GM12878 (cell line): Measurements from ENCODE around the gene SIT1. TPM values are rescaled to one million over a fixed set of nuclear protein-coding genes. Genes with fewer than 3 reads are reported as not detected.

ENCODE experiments used
- ATAC-seq: fragments of 200-7000 bp; cut with Tn5 transposase; 3 replicates; pipeline ENCODE4 v1.9.1; 2020; ENCODE audit warnings: mild to moderate bottlenecking, moderate library complexity
- BruUV-seq: library from RNA; stranded (reverse); fragments of 400-500 nt; replicated peaks from 2 replicates; lab custom pipeline; 2021; lab: Mats Ljungman, UMichigan
- CTCF ChIA-PET: fragments of 300-600 bp; sonication (Branson Sonifier 250); formaldehyde crosslinking; extraction: SDS; loops from one replicate; lab custom pipeline; 2021; ENCODE audit warnings: inconsistent platforms; lab: Yijun Ruan, JAX
- POLR2A ChIA-PET: fragments of 350-600 bp; formaldehyde crosslinking; extraction: SDS; loops from one replicate; lab custom pipeline; 2021; ENCODE audit warnings: inconsistent platforms; lab: Charles Lee
- RAD21 ChIA-PET: fragments of 300-600 bp; sonication (Branson Sonifier 250); formaldehyde crosslinking; loops from one replicate; lab custom pipeline; 2023; ENCODE audit warnings: antibody characterized with exemption; ENCODE audit not compliant: unreplicated experiment; lab: Charles Lee
- SMC1A ChIA-PET: fragments of 300-600 bp; sonication (Branson Sonifier 250); formaldehyde crosslinking; loops from one replicate; lab custom pipeline; 2023; ENCODE audit not compliant: unreplicated experiment, uncharacterized antibody; lab: Charles Lee
- DNase-seq: peaks from one replicate; pipeline ENCODE4 v3.0.0-alpha.2; 2011; ENCODE audit warnings: low read depth, low spot score
- FAIRE-seq: peaks from 3 replicates; lab custom pipeline; 2011; peaks lifted over from hg19 to GRCh38; lab: Jason Lieb, UNC
- H2AFZ ChIP-seq: 2 replicates; pipeline ENCODE4 v1.6.0; 2011; ENCODE audit warnings: low read depth, low read length, control low read depth; ENCODE audit not compliant: control insufficient read depth
- H3K27ac ChIP-seq: 2 replicates; pipeline ENCODE4 v1.5.1; 2011; ENCODE audit warnings: control low read depth; ENCODE audit not compliant: control insufficient read depth, insufficient read depth
- H3K27me3 ChIP-seq, 2 experiments: replicated peaks in 1 of 2; 2 replicates each; pipeline versions ENCODE4 v1.6.0 to v1.6.1; 2011; ENCODE audit warnings: low read length in 1 of 2; ENCODE audit not compliant: control insufficient read depth in 2 of 2, insufficient read depth in 2 of 2
- H3K36me3 ChIP-seq, 2 experiments: 2 replicates each; pipeline ENCODE4 v1.5.1; 2011; ENCODE audit warnings: low read length in 1 of 2; ENCODE audit not compliant: control insufficient read depth in 2 of 2, insufficient read depth in 2 of 2
- H3K4me1 ChIP-seq: 2 replicates; pipeline ENCODE4 v1.6.1; 2011; ENCODE audit warnings: mild to moderate bottlenecking, low read length, moderate library complexity, mixed read lengths; ENCODE audit not compliant: control insufficient read depth, insufficient read depth
- H3K4me2 ChIP-seq: 2 replicates; pipeline ENCODE4 v1.6.0; 2011; ENCODE audit warnings: control low read depth; ENCODE audit not compliant: control insufficient read depth, insufficient read depth
- H3K4me3 ChIP-seq: fragments of 200-600 bp; sonication (generic); 2 replicates; pipeline ENCODE4 v1.5.1; 2016
- H3K79me2 ChIP-seq: 2 replicates; pipeline ENCODE4 v1.6.0; 2011; ENCODE audit warnings: low read length; ENCODE audit not compliant: control insufficient read depth, insufficient read depth
- H3K9ac ChIP-seq: 2 replicates; pipeline ENCODE4 v1.8.0; 2011; ENCODE audit warnings: low read length, control low read depth, mixed read lengths; ENCODE audit not compliant: control insufficient read depth, insufficient read depth
- H3K9me3 ChIP-seq: replicated peaks from 3 replicates; pipeline ENCODE4 v1.5.1; 2011; ENCODE audit warnings: mild to moderate bottlenecking, low read length; ENCODE audit not compliant: control insufficient read depth, insufficient read depth
- H4K20me1 ChIP-seq: 2 replicates; pipeline ENCODE4 v1.6.0; 2011; ENCODE audit not compliant: control insufficient read depth, insufficient read depth
- ATF7 ChIP-seq: fragments of 450-650 bp; IDR thresholded peaks from 2 replicates; pipeline ENCODE4 v1.6.1; 2016; ENCODE audit warnings: low read depth, mild to moderate bottlenecking
- CBX3 ChIP-seq: fragments of 200-600 bp; sonication (generic); IDR thresholded peaks from 2 replicates; pipeline ENCODE4 v1.6.1; 2016; ENCODE audit warnings: low read depth, borderline replicate concordance
- CHD4 ChIP-seq: fragments of 200-600 bp; sonication (generic); IDR thresholded peaks from 2 replicates; pipeline ENCODE4 v1.6.1; 2016; ENCODE audit warnings: mild to moderate bottlenecking
- CREM ChIP-seq: IDR thresholded peaks from 2 replicates; pipeline ENCODE4 v1.6.1; 2014; ENCODE audit warnings: antibody characterized with exemption, low read depth
- EGR1 ChIP-seq, 2 experiments: IDR thresholded peaks; 1 replicate in 1 of 2; 2 replicates in 1 of 2; pipeline ENCODE4 v1.6.1; 2011 to 2012; ENCODE audit warnings: low read depth in 2 of 2, low read length in 2 of 2, borderline replicate concordance in 1 of 2, mild to moderate bottlenecking in 1 of 2, moderate library complexity in 1 of 2
- MTA2 ChIP-seq: fragments of 450-650 bp; IDR thresholded peaks from 2 replicates; pipeline ENCODE4 v1.6.1; 2016; ENCODE audit warnings: low read depth, mild to moderate bottlenecking, moderate library complexity
- NRF1 ChIP-seq: conservative IDR thresholded peaks from 2 replicates; pipeline ENCODE4 v1.6.1; 2011; ENCODE audit warnings: mild to moderate bottlenecking, low read depth, low read length, improper control_type of control experiment
- PAX5 ChIP-seq: IDR thresholded peaks from 2 replicates; pipeline ENCODE4 v1.6.1; 2011; ENCODE audit warnings: low read depth, low read length, borderline replicate concordance
- POLR2AphosphoS2 ChIP-seq: IDR thresholded peaks from 2 replicates; pipeline ENCODE4 v1.6.1; 2011; ENCODE audit warnings: low read depth, mild to moderate bottlenecking, low read length, improper control_type of control experiment, moderate library complexity
- POU2F2 ChIP-seq: IDR thresholded peaks from 3 replicates; pipeline ENCODE4 v1.6.1; 2011; ENCODE audit warnings: low read depth, mild to moderate bottlenecking, low read length, borderline replicate concordance
- RELA ChIP-seq: fragments of 450-650 bp; IDR thresholded peaks from 2 replicates; pipeline ENCODE4 v1.8.0; 2014; ENCODE audit warnings: borderline replicate concordance; ENCODE audit not compliant: partially characterized antibody
- SUPT20H ChIP-seq: IDR thresholded peaks from 2 replicates; pipeline ENCODE4 v1.6.1; 2011; ENCODE audit warnings: low read depth, mild to moderate bottlenecking, low read length, moderate library complexity, borderline replicate concordance; ENCODE audit not compliant: control insufficient read depth
- SUZ12 ChIP-seq: fragments of 200-600 bp; sonication (generic); IDR thresholded peaks from one replicate; pipeline ENCODE4 v1.6.1; 2018; ENCODE audit warnings: antibody characterized with exemption, mild to moderate bottlenecking; ENCODE audit not compliant: unreplicated experiment
- TAF1 ChIP-seq: IDR thresholded peaks from 2 replicates; pipeline ENCODE4 v1.6.1; 2011; ENCODE audit warnings: mild to moderate bottlenecking, low read depth, low read length, borderline replicate concordance
- TCF12 ChIP-seq: IDR thresholded peaks from 2 replicates; pipeline ENCODE4 v1.6.1; 2011; ENCODE audit warnings: low read depth, mild to moderate bottlenecking, low read length
- ZBED1 ChIP-seq: IDR thresholded peaks from 2 replicates; pipeline ENCODE4 v1.6.1; 2016; ENCODE audit warnings: borderline replicate concordance
- ZNF217 ChIP-seq: fragments of 450-650 bp; IDR thresholded peaks from 2 replicates; pipeline ENCODE4 v1.6.1; 2017; ENCODE audit warnings: antibody characterized with exemption, mild to moderate bottlenecking
- ZNF24 ChIP-seq: fragments of 450-650 bp; IDR thresholded peaks from 2 replicates; pipeline ENCODE4 v1.6.1; 2017; ENCODE audit warnings: antibody characterized with exemption, mild to moderate bottlenecking
- WGBS: methylation state at CpG from one replicate; pipeline ENCODE4 v1.1.6; 2016; ENCODE audit warnings: low lambda C conversion rate; ENCODE audit not compliant: insufficient replicate concordance, insufficient coverage; ENCODE audit errors: missing lambda C conversion rate; 5-methylcytosine and 5-hydroxymethylcytosine counted together
- in situ Hi-C: fragments of 300-500 bp; cut with MboI; formaldehyde crosslinking; loops from 9 replicates; pipeline ENCODE4 v1.14.3; 2018; ENCODE audit warnings: mixed read lengths
- intact Hi-C: fragments of 100-400 bp; cut with micrococcal nuclease; formaldehyde crosslinking; loops from one replicate; pipeline ENCODE4 v1.14.2; 2022; ENCODE audit not compliant: unreplicated experiment
- polyA plus RNA-seq, 11 experiments: library from polyadenylated mRNA; depleted of rRNA in 4 of 11; unstranded in 6 of 11; stranded (reverse) in 5 of 11; fragments of >200 nt; fragmentation: Nextera tagmentation in 4 of 11; fragmentation: Illumina TruSeq in 1 of 11; extraction: Ambion mirVana in 4 of 11; extraction: Trizol in 1 of 11; gene quantifications; 1 replicate in 1 of 11; 2 replicates in 10 of 11; pipeline versions ENCODE4 v1.2.1 to v1.2.3, GENCODE V29; 2011 to 2016; ENCODE audit warnings: inconsistent platforms in 2 of 11, missing spikeins in 2 of 11, low read depth in 1 of 11
- total RNA-seq, 4 experiments: library from RNA; depleted of rRNA in 3 of 4; stranded (reverse); fragments of >200 nt in 3 of 4; fragmentation: Illumina TruSeq in 1 of 4; extraction: Trizol in 1 of 4; gene quantifications; 2 replicates each; pipeline versions ENCODE4 v1.2.1 to v1.2.3, GENCODE V29; 2013 to 2021
- TF ChIP-seq, protein P1 (sequence below): IDR thresholded peaks from 2 replicates; pipeline ENCODE4 v1.6.1; 2012; ENCODE audit warnings: improper control_type of control experiment, low read depth, low read length; ENCODE audit not compliant: insufficient replicate concordance

SIT1 gene
- total and polyA plus RNA-seq, 10 of the 15 experiments (the other 5 are each of a cell fraction or from before 2014, with no cell fraction given): 0.97 to 137 (median 59.7) TPM

DNA sequence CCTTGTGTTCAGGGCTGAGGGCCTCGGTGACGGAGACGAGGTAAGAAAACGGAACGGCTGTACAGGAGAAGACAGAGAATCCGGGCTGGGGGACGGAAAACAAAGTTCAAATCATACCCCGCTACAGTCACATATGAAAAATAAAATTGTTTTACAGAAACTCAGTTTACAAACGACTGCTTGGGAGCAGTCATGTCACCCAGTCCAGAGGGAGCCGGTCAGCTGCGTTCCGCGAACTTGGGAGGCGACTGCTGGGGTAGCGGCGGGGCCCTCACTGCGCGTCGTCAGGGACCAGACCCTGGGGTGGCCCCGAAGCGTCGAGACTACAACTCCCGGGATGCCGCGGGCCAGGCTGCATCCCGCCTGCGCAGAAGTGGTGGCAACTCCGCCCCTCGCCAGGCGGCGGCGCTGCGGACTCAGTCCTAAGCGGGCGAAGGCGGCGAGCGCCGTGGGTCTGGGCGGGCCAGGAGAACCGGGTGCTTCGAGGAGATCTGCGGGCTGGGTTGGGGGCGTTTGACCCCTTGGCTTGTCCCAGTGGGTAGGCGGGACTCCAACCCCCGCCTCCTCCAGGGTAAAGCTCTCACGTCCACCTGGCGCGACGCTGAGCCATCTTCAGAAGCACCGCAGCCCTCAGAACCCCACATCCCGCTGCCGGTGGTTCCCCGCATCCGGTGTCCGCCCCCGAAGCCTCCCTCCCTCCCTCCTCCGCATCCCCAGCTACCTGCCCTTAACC, 4.0 kb downstream of the SIT1 start:
- CTCF ChIA-PET: interaction anchor here (0.6 to 8.8 kb wide), 36 partner anchors 10 to 575 kb away, joined by 3 to 139 read pairs (median 6); partner anchors contain the start of genes ARHGEF39, CCDC107, CD72 and CREB3
- H3K27me3 ChIP-seq: no peaks in the 10 kb centered on the region
- peak overlapping the region; percentile 90 for H2AFZ ChIP-seq
- POLR2A ChIA-PET: interaction anchor here (0.5 to 11.1 kb wide), 22 partner anchors 11 to 532 kb away, joined by 3 to 163 read pairs (median 4); partner anchors contain the start of genes ARHGEF39, CCDC107, CD72 and CREB3
- peak overlapping the region; percentile 89 for H3K27ac ChIP-seq
- intact Hi-C loops: loop anchor here (1.0 to 2.0 kb wide), 2 partner anchors 11 to 42 kb away; partner anchors contain the start of gene TESK1
- FAIRE-seq (no peak), DNase-seq (no peak), ATAC-seq (peak; percentile 90)
- RAD21 ChIA-PET: interaction anchor here (0.7 to 9.6 kb wide), 31 partner anchors 10 to 236 kb away, joined by 3 to 133 read pairs (median 7); partner anchors contain the start of genes ARHGEF39, CCDC107, CREB3 and GBA2
- H3K4me1 ChIP-seq: peaks cover 27% of the 10 kb centered on the region
- no peaks in the 10 kb centered on the region for H3K36me3 ChIP-seq
- BruUV-seq: no TSS peak
- peak overlapping the region; percentile 93 for H3K4me2 ChIP-seq
- peak overlapping the region; percentile 96 for H3K4me3 ChIP-seq
- under 1% methylated on average over 57 of the region's 58 CpGs for WGBS
- H3K9ac ChIP-seq: peak overlapping the region; percentile 90
- H3K9me3 ChIP-seq: no peaks in the 10 kb centered on the region
- SMC1A ChIA-PET: interaction anchor here (0.7 to 7.7 kb wide), 27 partner anchors 12 to 204 kb away, joined by 3 to 114 read pairs (median 5); partner anchors contain the start of genes ARHGEF39, CCDC107, CD72 and CREB3
- no peaks in the 10 kb centered on the region for H4K20me1 ChIP-seq
- peaks cover 20% of the 10 kb centered on the region for H3K79me2 ChIP-seq
- in situ Hi-C loops: no loop called here
- TF ChIP-seq ATF7 (peak; percentile 21; the same call in 1 of the 2 replicates), POLR2AphosphoS2 (0 out of 2 replicates have a peak, but pooled peaks have one; percentile 48), ZNF24 (no peak), PAX5 (0 out of 2 replicates have a peak, but pooled peaks have one; percentile 45), MTA2 (no peak), SUZ12 (no peak), RELA (no peak), CREM (peak; percentile 64; the same call in 1 of the 2 replicates), ZBED1 (no peak), TAF1 (peak; percentile 39; the same call in 1 of the 2 replicates), NRF1 (peak; percentile 63), SUPT20H (no peak), CBX3 (no peak), TCF12 (peak; percentile 79), ZNF217 (no peak), POU2F2 (peak; percentile 50; the same call in 1 of the 3 replicates), CHD4 (no peak), EGR1 (IDR thresholded peaks at IDR 0.05; ENCODE audit: borderline replicate concordance in 1 of 2, low read depth in 2 of 2, low read length in 2 of 2) (peak in 1 of 2 experiments; percentile 91; a peak in 2 of 3 replicates)
- TF ChIP-seq, protein P1, sequence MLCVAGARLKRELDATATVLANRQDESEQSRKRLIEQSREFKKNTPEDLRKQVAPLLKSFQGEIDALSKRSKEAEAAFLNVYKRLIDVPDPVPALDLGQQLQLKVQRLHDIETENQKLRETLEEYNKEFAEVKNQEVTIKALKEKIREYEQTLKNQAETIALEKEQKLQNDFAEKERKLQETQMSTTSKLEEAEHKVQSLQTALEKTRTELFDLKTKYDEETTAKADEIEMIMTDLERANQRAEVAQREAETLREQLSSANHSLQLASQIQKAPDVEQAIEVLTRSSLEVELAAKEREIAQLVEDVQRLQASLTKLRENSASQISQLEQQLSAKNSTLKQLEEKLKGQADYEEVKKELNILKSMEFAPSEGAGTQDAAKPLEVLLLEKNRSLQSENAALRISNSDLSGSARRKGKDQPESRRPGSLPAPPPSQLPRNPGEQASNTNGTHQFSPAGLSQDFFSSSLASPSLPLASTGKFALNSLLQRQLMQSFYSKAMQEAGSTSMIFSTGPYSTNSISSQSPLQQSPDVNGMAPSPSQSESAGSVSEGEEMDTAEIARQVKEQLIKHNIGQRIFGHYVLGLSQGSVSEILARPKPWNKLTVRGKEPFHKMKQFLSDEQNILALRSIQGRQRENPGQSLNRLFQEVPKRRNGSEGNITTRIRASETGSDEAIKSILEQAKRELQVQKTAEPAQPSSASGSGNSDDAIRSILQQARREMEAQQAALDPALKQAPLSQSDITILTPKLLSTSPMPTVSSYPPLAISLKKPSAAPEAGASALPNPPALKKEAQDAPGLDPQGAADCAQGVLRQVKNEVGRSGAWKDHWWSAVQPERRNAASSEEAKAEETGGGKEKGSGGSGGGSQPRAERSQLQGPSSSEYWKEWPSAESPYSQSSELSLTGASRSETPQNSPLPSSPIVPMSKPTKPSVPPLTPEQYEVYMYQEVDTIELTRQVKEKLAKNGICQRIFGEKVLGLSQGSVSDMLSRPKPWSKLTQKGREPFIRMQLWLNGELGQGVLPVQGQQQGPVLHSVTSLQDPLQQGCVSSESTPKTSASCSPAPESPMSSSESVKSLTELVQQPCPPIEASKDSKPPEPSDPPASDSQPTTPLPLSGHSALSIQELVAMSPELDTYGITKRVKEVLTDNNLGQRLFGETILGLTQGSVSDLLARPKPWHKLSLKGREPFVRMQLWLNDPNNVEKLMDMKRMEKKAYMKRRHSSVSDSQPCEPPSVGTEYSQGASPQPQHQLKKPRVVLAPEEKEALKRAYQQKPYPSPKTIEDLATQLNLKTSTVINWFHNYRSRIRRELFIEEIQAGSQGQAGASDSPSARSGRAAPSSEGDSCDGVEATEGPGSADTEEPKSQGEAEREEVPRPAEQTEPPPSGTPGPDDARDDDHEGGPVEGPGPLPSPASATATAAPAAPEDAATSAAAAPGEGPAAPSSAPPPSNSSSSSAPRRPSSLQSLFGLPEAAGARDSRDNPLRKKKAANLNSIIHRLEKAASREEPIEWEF: no peak
